Sigmoid colon (tissue), 7 donors: ENCODE measurements around the gene MINDY4B. TPM values are rescaled to one million over a fixed set of nuclear protein-coding genes. Genes with fewer than 3 reads are reported as not detected.

Experiments used
- DNase-seq: peaks from one replicate; pipeline ENCODE4 v3.0.0-alpha.2; 2019
- H3K27ac ChIP-seq, 4 donors: fragments of 200-600 bp; sonication (generic); one replicate each; pipeline ENCODE4 v1.5.1; 2016 to 2019; ENCODE audit warnings: mild to moderate bottlenecking in 1 of 4
- H3K27me3 ChIP-seq, 3 donors: fragments of 200-600 bp; sonication (generic); one replicate each; pipeline ENCODE4 v1.5.1; 2019; ENCODE audit warnings: mild to moderate bottlenecking in 1 of 3
- H3K36me3 ChIP-seq, 4 donors: fragments of 200-600 bp; sonication (generic); one replicate each; pipeline ENCODE4 v1.5.1; 2016 to 2019
- H3K4me1 ChIP-seq, 4 donors: fragments of 200-600 bp; sonication (generic); one replicate each; pipeline ENCODE4 v1.5.1; 2017 to 2019
- H3K4me3 ChIP-seq, 4 donors: fragments of 200-600 bp; sonication (generic); one replicate each; pipeline ENCODE4 v1.5.1; 2017 to 2019; ENCODE audit warnings: mild to moderate bottlenecking in 2 of 4, moderate library complexity in 1 of 4
- H3K9me3 ChIP-seq, 4 donors: fragments of 200-600 bp in 3 of 4; sonication (generic) in 3 of 4; one replicate each; pipeline versions ENCODE4 v1.5.1 to v1.6.1; 2013 to 2019
- CTCF ChIP-seq, 4 experiments: fragments of 450-650 bp in 3 of 4; fragments of 200-600 bp in 1 of 4; IDR thresholded peaks; one replicate each; pipeline ENCODE4 v1.5.1; 2016 to 2019; ENCODE audit warnings: antibody characterized with exemption in 4 of 4, mild to moderate bottlenecking in 3 of 4, moderate library complexity in 2 of 4
- EP300 ChIP-seq, 4 donors: sonication (generic); formaldehyde crosslinking; IDR thresholded peaks; one replicate each; pipeline ENCODE4 v1.6.1; 2017; ENCODE audit warnings: antibody characterized with exemption in 4 of 4
- POLR2A ChIP-seq, 2 donors: fragments of 450-650 bp; IDR thresholded peaks; one replicate each; pipeline ENCODE4 v1.6.1; 2016; ENCODE audit warnings: antibody characterized with exemption in 2 of 2, mild to moderate bottlenecking in 2 of 2, moderate library complexity in 2 of 2
- POLR2AphosphoS5 ChIP-seq, 4 donors: sonication (generic); formaldehyde crosslinking; IDR thresholded peaks; one replicate each; pipeline ENCODE4 v1.6.1; 2017; ENCODE audit warnings: antibody characterized with exemption in 4 of 4
- WGBS, 2 donors: extraction: QIAGEN DNeasy Blood & Tissue Kit; methylation state at CpG; one replicate each; pipeline ENCODE4 v1.1.7; 2013; 5-methylcytosine and 5-hydroxymethylcytosine counted together
- intact Hi-C: fragments of 100-400 bp; cut with DNase I; formaldehyde crosslinking; loops from one replicate; pipeline ENCODE4 v1.15.1; 2023
- polyA plus RNA-seq, 3 donors: library from polyadenylated mRNA; stranded (reverse); fragments of 200-250 nt; gene quantifications; one replicate each; pipeline ENCODE4 v1.2.3, GENCODE V29; 2013
- total RNA-seq, 4 donors: library from RNA; depleted of rRNA; stranded (reverse); fragments of >200 nt; gene quantifications; one replicate each; pipeline ENCODE4 v1.1.0, GENCODE V29; 2016
- donor health status: healthy with polysubstance abuse.
- donor health status: Bipolar disorder and iron deficiency.
- donor health status: healthy.

The MINDY4B gene
- total and polyA plus RNA-seq, 7 donors: not detected

GRCh38 chr3:150830094-150830681, 75.1 kb downstream of the MINDY4B start:
- no peak overlapping the region for H3K4me3 ChIP-seq
- H3K9me3 ChIP-seq: no peaks in the 10 kb centered on the region
- DNase-seq: no peak
- H3K27ac ChIP-seq: no peak overlapping the region
- H3K36me3 ChIP-seq: no peaks in the 10 kb centered on the region
- no peaks in the 10 kb centered on the region for H3K27me3 ChIP-seq
- intact Hi-C loops: no loop called here
- H3K4me1 ChIP-seq: no peaks in the 10 kb centered on the region
- TF ChIP-seq EP300 (IDR thresholded peaks at IDR 0.05) (no peak), POLR2A (IDR thresholded peaks at IDR 0.05) (no peak), CTCF (IDR thresholded peaks at IDR 0.05) (no peak), POLR2AphosphoS5 (IDR thresholded peaks at IDR 0.05) (no peak)
- 84 to 86% methylated on average over 6 of the region's 6 CpGs for WGBS, 2 donors

- no peaks in the 10 kb centered on the region for H3K27me3 ChIP-seq
- DNase-seq: no peak
- H3K36me3 ChIP-seq: no peaks in the 10 kb centered on the region
- no peaks in the 10 kb centered on the region for H3K4me1 ChIP-seq
- WGBS, 2 donors: 84 to 85% methylated on average over 6 of the region's 6 CpGs
- intact Hi-C loops: no loop called here
- TF ChIP-seq POLR2AphosphoS5 (IDR thresholded peaks at IDR 0.05) (no peak), EP300 (IDR thresholded peaks at IDR 0.05) (no peak), POLR2A (IDR thresholded peaks at IDR 0.05) (no peak), CTCF (IDR thresholded peaks at IDR 0.05) (no peak)
- no peak overlapping the region for H3K4me3 ChIP-seq
- H3K27ac ChIP-seq: no peak overlapping the region
- no peaks in the 10 kb centered on the region for H3K9me3 ChIP-seq
Observed at GRCh38 chr3:150829408-150829807, 75.8 kb downstream of the MINDY4B start.

GRCh38 chr3:150828997-150829396, 76.2 kb downstream of the MINDY4B start:
- no peak for DNase-seq

GRCh38 chr3:150828261-150828660, 77.0 kb downstream of the MINDY4B start:
- no peak for TF ChIP-seq POLR2AphosphoS5 (IDR thresholded peaks at IDR 0.05)
- TF ChIP-seq EP300 (IDR thresholded peaks at IDR 0.05): no peak
- no peak for TF ChIP-seq POLR2A (IDR thresholded peaks at IDR 0.05)
- no peak for TF ChIP-seq CTCF (IDR thresholded peaks at IDR 0.05)
- WGBS, 2 donors: 89 to 92% methylated on average over 1 of the region's 1 CpG

More at GRCh38 chr3:150828997-150829396, 76.2 kb downstream of the MINDY4B start:
- no peaks in the 10 kb centered on the region for H3K4me1 ChIP-seq
- no peaks in the 10 kb centered on the region for H3K27me3 ChIP-seq
- no peak overlapping the region for H3K4me3 ChIP-seq
- H3K36me3 ChIP-seq: no peaks in the 10 kb centered on the region
- no peak overlapping the region for H3K27ac ChIP-seq
- WGBS, 2 donors: 82 to 91% methylated on average over 2 of the region's 2 CpGs
- no peaks in the 10 kb centered on the region for H3K9me3 ChIP-seq
- no peak for TF ChIP-seq POLR2AphosphoS5 (IDR thresholded peaks at IDR 0.05)
- TF ChIP-seq CTCF (IDR thresholded peaks at IDR 0.05): no peak
- no peak for TF ChIP-seq POLR2A (IDR thresholded peaks at IDR 0.05)
- TF ChIP-seq EP300 (IDR thresholded peaks at IDR 0.05): no peak
- intact Hi-C loops: no loop called here

More at GRCh38 chr3:150828261-150828660, 77.0 kb downstream of the MINDY4B start:
- no peaks in the 10 kb centered on the region for H3K27me3 ChIP-seq
- no peak overlapping the region for H3K4me3 ChIP-seq
- no peak overlapping the region for H3K27ac ChIP-seq
- intact Hi-C loops: no loop called here
- H3K36me3 ChIP-seq: no peaks in the 10 kb centered on the region
- DNase-seq: no peak
- H3K9me3 ChIP-seq: no peaks in the 10 kb centered on the region
- no peaks in the 10 kb centered on the region for H3K4me1 ChIP-seq
